ENCODE measurements around the gene SMC4. TPM values are rescaled to one million over a fixed set of nuclear protein-coding genes. Genes with fewer than 3 reads are reported as not detected.

SMC4 gene
- total RNA-seq, 1 donor from 2014 or later = 26.8 TPM

DNA sequence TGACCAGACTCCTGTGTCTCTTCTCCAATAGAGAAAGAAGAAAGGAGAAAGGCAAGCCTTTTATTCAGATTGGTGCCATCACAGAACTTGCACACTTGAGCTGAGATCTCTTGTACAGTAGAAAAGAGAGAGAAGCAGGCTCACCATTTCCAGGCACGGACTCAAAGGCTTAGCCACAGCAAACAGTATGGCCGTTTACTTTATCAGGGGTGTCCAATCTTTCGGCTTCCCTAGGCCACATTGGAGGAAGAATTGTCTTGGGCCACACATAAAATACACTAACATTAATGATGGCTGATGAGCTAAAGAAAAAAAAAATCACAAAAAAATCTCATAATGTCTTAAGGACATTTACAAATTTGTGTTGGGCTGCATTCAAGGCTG lies 5.4 kb upstream of the SMC4 start:
- DNase-seq (ENCODE audit: low read depth in 2 of 2) = no peak

DNA sequence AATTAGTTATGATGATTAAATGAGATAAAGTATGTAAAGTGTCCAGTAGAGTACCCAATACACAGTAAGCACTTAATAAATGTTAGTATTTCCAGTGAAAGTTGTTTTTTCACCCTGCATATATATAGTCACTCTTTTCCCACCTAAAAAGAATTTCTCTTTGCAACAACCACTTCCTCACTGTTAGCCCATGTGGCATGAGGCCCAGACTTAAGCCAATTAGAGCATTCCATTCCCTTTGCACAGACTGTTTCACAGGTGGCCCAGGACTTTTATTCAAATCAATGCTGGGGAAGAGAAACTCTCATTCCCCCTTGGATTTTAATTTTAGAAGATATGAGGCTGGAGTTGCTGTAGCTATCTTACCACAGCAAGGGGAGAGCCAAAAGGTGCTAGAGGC lies 4.2 kb upstream of the SMC4 start:
- DNase-seq (ENCODE audit: low read depth in 2 of 2) = peak; percentile 50 to 72

DNA sequence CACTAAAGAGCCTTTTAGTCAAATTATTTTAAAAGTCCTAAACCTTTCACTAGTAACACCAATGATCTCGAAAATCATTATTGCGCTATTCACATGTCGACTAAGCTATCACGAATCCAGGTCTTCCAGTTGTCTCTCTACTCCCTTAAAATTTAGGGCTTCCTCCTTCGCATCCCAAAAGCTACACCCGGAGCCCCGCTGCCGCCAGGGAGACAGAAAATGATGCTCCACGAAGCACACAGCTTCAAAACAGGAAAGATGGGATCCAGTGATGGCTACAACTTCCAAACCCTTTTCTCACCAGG lies 678 bp upstream of the SMC4 start:
- DNase-seq (ENCODE audit: low read depth in 2 of 2) = no peak

DNA sequence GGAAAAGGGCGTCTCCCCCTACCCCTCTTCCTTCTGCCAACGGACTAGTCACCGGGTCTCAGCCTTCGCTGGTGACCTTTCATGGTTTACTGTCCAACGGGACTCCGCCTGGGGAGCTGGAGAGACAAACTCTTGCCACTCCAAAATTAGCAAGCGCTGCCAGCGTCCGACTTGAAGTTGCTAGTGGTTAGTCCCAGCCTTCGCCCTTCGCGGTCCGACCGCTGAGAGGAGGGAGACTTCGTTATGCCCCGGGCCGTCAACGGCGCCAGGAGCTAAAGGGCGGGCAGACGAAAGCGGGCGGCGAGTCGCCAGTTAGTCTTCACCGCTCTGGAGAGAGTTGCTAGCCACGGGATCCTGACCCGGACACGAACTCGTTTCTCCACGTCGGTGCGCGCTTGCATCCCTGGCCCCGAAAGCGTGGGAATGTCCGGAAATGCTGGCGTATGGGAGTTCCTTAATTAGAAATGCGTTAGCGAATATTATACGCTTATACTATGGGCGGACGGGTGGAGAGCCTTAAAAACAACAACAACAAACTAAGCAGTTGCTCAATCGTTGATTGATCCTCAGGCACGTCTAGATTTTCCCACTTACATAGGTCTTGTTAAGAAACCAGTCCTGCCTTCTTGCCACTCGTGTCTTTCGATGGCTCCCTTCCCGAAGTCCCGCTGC lies 716 bp downstream of the SMC4 start:
- peak; percentile 78 to 83 for DNase-seq (ENCODE audit: low read depth in 2 of 2)

DNA sequence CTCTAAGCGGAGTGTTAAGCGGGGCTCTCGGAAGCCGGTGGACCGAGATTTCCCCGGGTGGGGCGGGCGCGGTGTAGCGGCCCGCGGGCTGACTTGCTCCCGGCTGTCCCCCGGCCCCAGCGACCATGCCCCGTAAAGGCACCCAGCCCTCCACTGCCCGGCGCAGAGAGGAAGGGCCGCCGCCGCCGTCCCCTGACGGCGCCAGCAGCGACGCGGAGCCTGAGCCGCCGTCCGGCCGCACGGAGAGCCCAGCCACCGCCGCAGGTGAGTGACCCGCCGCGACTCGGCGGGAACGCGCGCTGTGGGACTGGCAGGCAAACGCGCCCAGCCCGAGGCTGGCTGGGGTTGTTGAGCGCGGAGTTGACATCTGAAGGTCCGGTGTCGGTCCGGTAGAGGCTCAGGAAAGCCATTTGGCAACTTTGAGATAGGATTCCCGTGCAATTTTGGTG lies 1.3 kb downstream of the SMC4 start:
- DNase-seq (ENCODE audit: low read depth in 2 of 2) = peak; percentile 34 to 50

DNA sequence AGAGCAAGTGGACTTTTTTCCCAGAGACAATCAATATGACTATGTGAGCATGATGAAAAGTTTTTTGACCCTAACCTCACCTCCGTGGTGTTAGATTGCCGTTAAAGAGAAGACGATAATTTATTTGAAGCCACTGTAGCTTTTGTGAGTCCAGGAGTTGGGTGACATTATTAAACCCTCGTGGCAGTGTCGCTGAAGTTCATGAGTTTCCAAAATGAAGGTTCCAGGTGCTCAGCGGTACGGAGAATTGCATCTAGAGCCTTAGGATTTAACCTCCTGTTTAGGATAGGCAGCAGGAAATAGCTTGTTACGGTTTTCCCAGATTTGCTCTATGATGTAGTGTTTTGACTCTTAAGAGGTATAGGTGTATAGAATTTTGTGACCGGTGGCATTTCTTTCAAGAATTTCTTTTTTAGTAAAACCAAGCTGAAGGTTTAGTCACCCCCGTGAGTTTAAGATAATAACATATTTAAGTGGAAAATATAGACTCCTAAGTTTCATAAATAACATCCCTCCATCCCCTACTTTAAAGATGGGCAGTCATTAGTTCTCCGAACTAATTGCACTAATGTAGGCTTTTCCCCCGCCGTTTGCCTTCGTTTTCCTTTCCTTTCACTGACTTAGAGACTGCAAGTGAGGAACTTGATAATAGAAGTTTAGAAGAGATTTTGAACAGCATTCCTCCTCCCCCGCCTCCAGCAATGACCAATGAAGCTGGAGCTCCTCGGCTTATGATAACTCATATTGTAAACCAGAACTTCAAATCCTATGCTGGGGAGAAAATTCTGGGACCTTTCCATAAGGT lies 2.0 kb downstream of the SMC4 start:
- DNase-seq (ENCODE audit: low read depth in 2 of 2) = peak; percentile 61 to 73

DNA sequence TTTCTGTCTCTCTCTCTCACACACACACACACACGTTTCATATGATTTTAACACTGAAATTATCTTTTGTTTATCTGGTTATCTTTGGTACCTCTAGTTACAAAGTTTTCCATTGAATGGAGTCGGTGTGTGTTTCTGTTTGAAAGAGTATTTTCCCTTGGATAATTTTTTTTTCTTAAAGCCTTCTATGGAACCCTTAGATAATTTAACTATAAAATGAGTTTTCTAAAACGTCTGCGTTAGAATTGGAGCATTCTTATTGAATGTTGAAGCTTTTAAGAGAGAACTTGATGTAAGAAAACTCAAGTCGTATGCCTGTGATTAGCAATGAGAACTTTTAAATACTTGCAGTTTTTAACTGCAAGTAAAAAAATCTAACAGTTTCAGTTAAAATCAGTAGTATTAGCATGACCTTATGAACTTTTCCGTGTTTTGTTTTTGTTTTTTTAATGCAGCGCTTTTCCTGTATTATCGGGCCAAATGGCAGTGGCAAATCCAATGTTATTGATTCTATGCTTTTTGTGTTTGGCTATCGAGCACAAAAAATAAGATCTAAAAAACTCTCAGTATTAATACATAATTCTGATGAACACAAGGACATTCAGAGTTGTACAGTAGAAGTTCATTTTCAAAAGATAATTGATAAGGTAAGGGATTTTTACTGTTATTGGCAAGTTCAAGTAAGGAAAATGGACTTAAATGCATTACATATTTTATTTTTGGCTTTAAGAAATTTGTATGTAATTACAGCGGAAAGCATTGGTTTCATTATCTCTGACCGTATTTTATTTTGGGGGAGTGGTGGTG lies 3.0 kb downstream of the SMC4 start:
- peak; percentile 12 to 46 for DNase-seq (ENCODE audit: low read depth in 2 of 2)

DNA sequence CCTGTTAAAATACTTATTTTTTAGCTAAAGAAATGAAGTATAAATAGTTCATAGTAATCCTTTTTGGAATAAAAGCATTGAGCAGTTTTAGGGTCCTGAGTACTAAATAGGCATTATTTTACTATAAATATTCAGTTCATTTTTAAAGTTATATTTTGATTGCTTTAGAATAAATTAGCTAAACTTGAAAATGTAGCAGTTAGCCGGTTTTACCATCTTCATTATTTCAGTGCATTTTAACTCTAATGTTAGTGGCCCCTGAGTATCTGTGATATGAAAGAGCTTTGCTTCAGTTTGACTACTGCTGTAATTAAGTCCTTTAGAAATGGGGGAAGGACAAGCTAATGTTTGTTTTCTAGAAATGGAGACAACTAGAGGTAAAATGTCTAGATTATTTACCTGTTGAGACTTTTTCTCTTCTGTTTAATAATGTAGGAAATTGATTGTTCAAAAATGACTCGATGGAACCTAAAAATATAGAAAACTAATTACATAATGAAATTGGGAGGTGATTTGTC lies 3.6 kb downstream of the SMC4 start:
- peak; percentile 19 to 46 for DNase-seq (ENCODE audit: low read depth in 2 of 2)

DNA sequence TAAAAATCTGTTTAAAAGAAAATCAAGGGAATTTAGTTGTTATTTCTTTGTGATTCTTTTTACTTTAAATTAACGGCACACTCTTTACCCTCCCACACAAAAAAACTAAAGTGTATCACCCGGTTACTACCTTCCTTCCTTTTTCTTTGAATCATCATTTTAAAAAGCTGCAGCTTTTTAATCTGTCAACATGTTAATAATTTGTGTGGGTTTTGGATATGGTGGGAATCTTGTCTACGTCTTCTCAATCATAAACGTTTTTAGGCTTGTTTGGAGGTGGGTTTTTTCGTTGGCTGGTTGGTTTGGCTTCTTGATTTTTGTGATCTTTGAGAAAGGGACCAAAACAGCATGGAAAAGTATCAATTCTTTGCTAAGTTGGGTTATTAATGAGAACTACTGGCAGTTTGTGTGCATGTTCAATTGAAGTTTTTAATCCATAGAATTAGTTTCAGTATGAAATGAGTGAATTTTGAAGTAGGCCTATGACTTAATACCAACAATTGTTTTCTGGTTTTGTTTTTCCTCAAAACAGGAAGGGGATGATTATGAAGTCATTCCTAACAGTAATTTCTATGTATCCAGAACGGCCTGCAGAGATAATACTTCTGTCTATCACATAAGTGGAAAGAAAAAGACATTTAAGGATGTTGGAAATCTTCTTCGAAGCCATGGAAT lies 4.5 kb downstream of the SMC4 start:
- peak; percentile 61 to 64 for DNase-seq (ENCODE audit: low read depth in 2 of 2)

DNA sequence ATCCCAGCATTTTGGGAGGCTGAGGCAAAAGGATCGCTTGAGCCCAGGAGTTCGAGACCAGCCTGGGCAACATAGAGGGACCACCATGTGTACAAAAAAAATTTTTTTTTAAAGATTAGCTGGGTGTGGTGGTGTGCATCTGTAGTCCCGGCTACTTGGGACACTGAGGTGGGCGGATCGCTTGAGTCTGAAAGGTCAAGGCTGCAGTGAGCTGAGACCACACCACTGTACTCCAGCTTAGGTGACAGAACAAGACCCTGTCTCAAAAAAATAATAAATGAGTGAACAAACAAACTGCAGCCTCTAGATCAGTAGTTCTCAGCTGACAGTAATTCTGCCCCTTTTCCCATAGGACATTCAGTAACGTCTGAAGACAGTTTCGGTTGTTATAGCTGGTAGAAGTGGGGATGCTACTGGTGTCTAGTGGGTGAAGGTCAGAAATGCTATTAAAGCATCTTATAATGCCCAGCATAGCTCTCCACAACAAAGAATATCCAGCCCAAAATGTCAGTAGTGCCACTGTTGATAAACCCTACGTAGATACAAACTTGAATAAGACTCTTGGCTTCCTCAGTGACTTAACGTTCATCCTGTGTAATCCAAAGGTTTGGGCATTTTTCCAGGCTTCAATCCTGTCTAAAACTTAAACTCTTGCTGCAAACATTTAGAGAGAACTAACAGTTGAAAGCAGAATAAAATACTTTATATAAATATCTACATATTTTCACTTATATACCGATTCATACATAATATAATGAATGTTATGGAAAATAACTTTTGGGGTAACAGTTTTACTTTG lies 10.6 kb downstream of the SMC4 start:
- peak in 1 of 2 donors; percentile 34 for DNase-seq (ENCODE audit: low read depth in 2 of 2)

DNA sequence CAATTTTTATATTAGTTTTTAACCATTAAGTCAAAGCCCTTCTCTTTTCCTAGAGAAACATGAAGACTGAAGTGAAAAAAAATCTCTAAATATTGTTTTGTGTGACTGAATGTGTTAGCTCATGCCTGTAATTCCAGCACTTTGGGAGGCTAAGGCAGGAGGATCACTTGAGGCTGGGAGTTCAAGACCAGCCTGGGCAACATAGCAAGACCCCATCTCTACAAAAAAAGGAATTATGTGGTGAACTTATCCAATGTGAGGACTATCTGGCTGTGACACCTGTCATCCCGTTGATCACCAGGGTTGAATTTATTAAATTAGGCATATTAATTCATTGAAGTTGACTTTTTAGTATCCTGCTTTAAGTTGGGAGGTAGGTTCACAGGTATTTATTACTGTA lies 13.0 kb downstream of the SMC4 start:
- DNase-seq (ENCODE audit: low read depth in 2 of 2) = no peak

DNA sequence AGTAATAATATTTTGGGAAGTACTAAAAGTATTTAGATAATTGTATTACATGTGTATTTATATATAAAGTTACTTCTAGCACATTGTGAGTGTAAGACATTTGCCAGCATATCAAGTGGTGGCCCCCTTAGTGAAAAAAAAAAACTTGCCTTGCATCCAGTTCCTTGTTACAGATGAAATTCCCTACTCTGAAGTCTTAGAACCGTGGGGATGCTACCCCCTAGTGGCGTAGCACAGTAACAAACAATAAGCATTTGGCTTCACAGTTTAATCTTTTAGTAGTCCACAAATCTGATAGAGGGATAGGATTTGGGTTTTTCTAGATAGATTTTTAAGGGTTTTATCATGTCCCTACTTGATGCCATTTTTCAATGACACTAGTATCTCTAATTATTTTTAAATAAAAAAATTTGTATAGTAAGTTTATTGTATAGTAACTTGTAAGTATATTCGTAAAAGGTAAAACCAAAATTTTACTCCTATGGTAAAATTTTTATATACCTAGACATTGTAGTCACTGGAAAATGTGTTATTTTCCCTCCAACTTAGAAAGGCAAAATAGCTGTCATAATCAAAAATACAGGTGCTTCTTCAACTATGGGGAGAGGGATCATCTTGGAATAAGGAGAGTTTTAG lies 14.3 kb downstream of the SMC4 start:
- DNase-seq (ENCODE audit: low read depth in 2 of 2) = peak; percentile 88

DNA sequence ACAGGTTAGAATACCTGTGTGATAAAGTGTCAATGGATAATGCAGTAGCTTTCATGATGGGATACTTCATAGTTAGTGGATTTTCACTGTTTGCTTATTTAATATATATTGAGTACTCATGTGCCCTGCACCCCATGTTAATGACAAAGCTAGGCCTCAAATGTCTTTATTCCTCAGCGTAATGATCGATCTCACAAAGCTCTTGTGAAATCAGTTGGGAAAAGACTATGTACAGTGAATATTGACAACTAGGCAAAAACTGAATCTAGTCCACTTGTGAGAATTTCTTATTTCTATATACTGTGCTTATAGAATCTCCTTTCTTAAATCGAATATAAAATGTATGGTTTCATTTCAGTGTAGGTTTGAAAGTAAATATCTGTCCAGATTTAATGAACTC lies 17.9 kb downstream of the SMC4 start:
- no peak for DNase-seq (ENCODE audit: low read depth in 2 of 2)

DNA sequence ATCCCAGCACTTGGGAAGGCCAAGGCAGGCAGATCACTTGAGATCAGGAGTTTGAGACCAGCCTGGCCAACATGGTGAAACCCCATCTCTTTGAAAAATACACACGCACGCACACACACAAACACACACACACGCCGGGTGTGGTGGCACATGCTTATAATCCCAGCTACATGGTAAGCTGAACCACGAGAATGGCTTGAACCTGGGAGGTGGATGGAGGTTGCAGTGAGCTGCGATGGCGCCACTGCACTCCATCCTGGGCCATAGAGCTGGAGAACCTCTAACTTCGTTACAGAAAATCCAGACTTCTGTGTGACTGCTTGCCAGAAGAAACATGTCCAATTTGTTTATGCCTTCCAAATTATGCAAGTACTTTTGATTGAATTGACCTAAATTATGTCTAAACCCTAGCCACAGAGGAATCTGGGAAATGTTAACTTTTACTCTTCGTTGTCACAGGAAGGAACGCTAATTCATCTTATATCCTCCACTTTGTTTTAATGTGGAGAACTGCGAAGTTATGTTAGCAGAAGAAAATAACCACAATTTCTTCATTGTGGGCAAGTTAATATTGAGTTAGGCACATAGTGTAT lies 28.5 kb downstream of the SMC4 start:
- no peak for DNase-seq (ENCODE audit: low read depth in 2 of 2)

DNA sequence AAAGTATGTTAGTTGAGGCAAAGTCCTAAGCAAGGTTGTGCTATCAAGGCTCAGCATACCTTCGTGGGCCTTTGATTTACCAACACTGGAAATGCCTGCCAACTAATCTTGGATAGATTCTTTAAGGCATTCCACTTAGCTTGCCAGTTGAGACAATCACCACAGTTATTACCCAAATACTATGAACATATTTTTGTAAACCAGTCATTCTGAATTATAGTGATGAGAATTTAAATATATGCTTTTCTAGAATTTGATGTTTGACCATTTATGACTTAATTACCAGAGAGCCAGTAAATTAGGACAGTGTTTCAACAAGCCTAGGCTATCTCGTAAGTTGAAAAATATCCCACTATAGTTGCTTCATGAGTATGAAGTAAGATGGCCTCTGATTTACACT lies 34.6 kb downstream of the SMC4 start:
- DNase-seq (ENCODE audit: low read depth in 2 of 2) = no peak

DNA sequence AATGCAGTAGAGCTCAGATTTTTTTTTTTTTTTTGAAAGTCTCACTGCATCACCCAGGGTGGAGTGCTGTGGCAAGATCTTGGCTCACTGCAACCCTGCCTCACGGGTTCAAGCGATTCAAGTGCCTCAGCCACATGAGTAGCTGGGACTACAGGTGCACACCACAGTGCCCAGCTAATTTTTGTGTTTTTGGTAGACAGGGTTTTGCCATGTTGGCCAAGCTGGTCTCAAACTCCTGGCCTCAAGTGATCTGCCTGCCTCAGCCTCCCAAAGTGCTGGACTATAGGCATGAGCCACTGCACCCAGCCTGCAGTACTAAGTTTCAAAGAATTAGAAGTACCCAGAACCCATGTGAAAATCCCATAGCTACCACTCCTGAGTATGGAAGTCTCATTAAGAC lies 35.6 kb downstream of the SMC4 start:
- DNase-seq (ENCODE audit: low read depth in 2 of 2) = no peak

DNA sequence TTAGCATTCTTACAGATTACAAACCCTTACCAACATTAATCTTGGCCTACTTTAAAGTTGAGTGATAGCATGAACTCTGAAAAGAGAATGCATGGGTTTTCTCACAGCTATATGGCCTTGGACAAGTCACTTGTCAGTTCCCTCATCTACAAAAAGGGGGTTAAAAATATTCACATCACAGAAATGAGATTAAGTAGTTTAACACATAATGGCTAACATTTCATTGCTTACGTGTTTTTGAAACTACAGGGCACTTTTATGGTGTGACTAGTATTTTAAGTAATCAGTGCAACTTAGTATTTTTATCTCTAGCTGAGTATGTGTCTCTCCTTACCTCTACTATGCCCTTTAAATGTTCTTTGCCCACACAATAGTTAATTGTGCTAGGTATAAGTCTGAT lies 36.3 kb downstream of the SMC4 start:
- no peak for DNase-seq (ENCODE audit: low read depth in 2 of 2)

DNA sequence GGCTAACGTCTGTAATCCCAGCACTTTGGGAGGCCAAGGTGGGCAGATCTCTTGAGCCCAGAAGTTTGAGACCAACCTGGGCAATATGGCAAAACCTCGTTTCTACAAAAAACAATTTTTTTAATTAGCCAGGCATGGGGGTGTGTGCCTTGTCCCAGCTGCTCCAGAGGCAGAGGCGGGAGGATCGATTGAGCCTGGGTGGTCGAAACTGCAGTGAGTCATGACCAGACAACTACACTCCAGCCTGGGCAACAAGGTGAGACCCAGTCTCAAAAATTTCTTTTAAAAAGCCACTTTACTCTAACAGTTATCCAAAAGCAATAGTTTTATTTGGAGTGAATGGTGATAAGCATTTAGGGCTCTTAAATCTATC lies 37.6 kb downstream of the SMC4 start:
- DNase-seq (ENCODE audit: low read depth in 2 of 2) = no peak

DNA sequence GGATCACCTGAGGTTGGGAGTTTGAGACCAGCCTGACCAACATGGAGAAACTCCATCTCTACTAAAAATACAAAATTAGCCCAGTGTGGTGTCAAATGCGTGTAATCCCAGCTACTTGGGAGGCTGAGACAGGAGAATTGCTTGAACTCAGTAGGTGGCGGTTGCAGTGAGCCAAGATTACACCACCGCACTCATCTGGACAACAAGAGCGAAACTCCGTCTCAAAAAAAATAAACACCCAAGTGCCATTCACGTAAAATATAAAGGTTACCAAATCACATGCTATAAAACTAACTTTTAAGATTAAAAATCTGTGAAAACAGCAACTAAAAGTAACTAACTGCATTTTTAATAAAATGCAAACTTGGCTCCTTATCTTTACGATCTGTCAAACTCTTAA lies 41.2 kb downstream of the SMC4 start:
- no peak for DNase-seq (ENCODE audit: low read depth in 2 of 2)

DNA sequence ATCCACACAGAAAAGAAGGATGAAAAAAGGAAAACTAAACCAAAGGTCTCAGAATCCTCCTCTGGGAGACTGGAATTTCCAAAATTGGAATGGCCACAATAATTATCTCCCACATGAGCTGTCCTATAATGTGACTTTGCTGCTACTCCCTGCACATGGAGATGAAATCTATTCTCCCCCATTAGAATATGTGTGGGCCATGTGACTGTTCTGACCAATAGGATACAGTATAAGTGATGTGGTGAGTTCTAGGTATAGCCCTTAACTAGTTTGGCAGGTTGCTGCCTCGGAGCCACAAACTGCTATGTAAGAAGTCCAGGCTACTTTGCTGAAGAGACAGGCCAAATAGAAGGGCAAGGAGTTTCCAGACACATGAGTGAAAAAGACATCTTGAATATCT lies 45.0 kb downstream of the SMC4 start:
- DNase-seq (ENCODE audit: low read depth in 2 of 2) = no peak
